GM19023 (cell line): ENCODE results near the gene SRA1.

Experiments
- ATAC-seq: cut with Tn5 transposase; IDR thresholded peaks from one replicate; pipeline ENCODE4 v1.9.1; 2021; ENCODE audit warnings: mild to moderate bottlenecking, moderate library complexity; ENCODE audit not compliant: unreplicated experiment

Gene SRA1

DNA sequence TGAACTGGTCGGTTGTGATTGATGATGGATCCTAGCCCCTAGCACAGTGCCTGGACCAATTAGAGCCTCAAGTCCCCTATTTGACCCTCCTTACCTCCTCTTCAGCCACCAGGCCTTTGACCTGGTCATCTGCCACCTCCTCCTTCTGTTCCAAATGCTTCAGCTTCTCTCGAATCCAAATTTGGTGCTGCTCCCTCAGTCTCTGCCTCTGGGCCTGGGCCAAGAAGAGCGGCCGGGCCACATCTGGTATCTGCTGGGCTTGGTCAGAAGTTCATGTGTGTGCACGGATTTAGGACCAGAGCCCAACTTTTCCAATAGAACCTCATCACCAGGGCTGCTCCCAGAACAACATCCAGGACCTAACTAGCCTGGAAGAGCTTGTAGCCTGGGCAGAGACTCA, 13.8 kb upstream of the SRA1 start:
- ATAC-seq = no peak

DNA sequence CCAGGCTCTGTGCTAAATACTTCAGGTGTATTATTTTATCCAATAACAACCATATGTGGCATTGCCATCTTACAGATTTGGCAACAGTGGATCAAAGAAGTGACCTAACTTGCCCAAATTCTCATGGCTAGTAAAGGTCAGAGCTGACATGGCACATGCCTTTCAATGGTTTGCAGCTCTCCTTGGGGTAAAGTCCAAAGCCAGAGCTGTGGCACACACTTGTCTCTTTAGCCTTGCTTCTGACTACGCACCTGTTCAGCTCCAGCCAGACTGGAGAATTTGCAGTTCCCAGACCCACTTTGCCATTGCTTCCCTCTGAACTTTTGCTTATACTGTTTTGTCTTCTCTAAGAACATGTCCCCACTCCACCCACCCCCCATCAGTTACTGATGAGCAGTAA, 13.2 kb upstream of the SRA1 start:
- ATAC-seq = no peak

DNA sequence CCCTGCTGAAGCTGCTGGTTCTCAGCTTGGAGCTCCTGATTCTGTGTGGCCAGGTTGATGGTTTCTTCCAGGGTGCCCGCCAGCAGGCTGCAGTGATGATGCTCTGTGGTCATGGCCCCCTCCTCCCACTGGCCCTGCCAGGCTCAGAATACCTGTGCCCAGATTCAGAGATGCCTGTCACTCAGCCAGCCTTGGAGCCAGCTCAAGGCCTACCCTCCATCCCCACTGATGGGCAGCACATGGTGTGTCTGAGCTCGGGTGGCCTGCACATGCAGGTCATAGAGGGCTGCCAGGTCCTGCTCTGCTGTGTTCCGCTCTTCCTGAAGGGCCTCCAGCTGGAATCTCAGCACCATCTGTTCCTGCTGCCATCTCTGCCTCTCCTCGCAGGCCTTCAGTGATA, 12.8 kb upstream of the SRA1 start:
- no peak for ATAC-seq

DNA sequence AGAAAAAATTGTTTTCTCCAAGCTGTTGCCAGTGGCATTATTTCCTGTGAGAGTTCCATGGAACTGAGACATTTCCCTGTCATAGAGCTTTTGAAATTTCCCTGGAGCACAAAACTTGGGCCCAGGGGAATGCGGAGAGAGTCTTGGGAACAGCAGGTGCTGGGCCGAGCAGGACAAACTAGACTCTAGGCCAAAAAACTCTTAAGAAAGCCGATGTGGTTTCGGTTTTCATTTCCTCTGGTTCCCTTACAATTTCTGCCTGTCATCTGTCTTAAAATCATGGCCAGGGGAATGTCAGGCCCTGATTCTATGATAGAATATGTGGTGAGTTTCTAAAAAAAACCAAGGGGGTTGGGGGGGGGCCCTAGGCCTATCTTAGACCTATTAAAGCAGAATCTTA, 11.9 kb upstream of the SRA1 start:
- no peak for ATAC-seq

DNA sequence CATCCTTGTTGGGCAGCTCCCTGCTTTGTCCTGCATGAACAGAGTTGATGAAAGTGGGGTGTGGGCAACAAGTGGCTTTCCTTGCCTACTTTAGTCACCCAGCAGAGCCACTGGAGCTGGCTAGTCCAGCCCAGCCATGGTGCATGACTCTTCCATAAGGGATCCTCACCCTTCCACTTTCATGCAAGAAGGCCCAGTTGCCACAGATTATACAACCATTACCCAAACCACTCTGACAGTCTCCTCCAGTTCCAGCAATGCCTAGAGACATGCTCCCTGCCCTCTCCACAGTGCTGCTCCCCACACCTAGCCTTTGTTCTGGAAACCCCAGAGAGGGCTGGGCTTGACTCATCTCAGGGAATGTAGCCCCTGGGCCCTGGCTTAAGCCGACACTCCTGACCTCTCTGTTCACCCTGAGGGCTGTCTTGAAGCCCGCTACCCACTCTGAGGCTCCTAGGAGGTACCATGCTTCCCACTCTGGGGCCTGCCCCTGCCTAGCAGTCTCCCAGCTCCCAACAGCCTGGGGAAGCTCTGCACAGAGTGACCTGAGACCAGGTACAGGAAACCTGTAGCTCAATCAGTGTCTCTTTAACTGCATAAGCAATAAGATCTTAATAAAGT, 11.3 kb upstream of the SRA1 start:
- ATAC-seq = no peak

DNA sequence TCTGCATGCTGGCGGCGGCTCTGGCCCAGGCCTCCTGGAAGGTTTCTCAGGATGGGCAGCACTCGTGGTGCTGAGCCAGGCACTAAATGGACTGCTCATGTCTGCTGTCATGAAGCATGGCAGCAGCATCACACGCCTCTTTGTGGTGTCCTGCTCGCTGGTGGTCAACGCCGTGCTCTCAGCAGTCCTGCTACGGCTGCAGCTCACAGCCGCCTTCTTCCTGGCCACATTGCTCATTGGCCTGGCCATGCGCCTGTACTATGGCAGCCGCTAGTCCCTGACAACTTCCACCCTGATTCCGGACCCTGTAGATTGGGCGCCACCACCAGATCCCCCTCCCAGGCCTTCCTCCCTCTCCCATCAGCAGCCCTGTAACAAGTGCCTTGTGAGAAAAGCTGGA, 10.6 kb upstream of the SRA1 start:
- ATAC-seq = no peak

DNA sequence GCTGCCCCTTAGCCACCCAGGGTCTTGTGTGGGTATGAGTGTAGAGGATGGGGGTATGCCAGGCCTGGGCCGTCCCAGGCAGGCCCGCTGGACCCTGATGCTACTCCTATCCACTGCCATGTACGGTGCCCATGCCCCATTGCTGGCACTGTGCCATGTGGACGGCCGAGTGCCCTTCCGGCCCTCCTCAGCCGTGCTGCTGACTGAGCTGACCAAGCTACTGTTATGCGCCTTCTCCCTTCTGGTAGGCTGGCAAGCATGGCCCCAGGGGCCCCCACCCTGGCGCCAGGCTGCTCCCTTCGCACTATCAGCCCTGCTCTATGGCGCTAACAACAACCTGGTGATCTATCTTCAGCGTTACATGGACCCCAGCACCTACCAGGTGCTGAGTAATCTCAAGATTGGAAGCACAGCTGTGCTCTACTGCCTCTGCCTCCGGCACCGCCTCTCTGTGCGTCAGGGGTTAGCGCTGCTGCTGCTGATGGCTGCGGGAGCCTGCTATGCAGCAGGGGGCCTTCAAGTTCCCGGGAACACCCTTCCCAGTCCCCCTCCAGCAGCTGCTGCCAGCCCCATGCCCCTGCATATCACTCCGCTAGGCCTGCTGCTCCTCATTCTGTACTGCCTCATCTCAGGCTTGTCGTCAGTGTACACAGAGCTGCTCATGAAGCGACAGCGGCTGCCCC, 10.0 kb upstream of the SRA1 start:
- no peak for ATAC-seq

DNA sequence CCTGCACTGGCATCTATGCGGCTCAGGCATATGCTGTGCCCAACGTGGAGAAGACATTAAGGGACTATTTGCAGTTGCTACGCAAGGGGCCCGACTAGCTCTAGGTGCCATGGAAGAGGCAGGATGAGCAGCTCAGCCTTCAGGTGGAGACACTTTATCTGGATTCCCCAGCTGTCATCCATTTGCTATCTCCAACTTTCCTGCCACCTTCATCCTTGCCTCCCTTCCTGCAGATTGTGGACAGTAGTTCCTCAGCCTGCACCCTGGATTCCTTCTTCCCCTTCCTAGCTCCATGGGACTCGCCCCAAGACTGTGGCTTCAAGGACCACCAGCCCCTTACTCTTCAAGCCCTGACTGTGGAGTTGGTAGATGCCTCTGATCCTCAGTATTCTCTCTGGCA, 9.4 kb upstream of the SRA1 start:
- no peak for ATAC-seq

DNA sequence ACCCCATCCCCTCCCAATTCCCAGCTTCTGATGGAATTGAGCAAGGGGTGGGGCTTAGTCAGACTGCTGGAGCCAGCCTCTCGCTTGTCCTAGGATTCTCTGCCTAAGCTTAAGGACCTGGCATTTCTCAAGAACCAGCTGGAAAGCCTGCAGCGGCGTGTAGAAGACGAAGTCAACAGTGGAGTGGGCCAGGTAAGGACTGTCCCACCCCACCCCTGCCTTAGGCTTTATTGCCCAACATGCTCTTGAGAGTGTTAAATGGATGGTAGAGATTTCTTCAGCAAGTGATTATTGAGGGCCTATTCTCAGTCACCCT, 8.5 kb upstream of the SRA1 start:
- ATAC-seq = no peak

DNA sequence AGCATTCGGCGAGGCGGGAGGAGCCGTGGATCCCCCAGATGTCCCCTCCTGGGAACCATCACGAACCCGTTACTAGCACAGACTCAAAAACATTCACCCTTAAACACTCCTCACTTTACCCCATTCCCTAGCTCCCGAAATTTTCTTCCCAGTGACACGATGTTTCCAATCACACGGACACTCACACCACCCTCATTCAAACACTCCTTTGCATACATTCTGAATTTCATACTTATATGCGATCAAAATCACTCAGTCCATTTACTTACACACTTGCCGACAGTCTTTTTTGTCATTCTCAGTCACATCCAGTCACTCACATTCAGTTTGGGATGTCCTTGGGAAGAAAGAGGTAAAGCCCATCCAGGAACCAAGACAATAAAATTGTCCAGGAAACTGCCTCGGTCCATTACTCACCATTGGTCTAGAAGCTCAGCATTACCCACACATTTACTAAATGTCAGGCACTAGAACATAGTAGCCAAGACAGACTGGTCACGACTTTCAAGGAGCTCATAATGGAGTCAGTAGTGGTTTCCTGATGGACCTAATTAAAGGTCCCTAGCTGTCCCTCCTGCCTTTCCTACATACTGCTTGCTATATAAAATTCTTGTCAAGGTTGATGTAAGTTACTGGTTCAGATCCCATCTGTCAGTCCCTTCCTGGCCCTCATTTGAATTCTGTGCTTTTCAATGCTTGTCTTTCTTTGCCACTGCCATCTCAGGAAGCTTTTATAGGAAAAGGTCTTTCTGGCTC, 7.9 kb upstream of the SRA1 start:
- ATAC-seq = no peak

DNA sequence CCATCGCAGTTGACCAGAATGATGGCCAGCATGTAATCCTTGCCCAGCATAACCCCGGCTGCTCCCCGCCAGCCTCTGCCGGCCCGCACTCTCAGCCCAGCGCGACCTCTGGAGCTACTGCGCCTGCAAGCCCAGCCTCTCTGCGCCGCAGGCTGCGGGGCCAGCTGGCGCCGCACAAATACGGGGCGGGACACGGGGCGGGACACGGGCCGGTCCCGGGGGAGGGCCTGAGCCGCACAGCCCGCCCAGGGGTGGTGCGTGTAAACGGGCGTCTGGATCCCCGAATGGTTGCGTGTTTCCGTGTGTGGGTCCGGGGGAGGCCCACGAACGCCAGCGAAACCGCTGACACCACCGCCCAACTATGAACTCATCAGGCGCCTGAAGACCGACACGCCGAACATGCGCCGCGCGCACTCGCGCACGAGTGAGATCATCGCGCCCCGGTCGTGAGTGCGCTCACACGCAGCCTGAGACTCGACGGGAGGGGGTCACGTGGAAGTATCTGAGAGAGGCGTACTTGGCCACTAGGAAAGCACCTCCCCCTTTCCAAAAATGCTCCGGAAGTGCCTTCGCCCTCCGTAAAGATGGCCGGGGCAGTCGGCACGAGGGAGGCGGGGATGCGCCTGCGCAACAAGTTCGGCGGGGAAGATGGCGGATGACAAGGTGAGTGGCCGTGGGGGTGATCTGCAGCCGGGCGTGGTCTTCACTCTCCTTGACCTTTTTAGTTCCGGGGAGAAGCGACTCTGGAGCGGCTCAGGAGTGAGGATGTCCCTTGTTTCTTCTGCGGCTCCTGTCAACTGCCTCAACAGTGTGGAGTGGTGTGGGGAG, 7.1 kb upstream of the SRA1 start, which contains the start of the genes APBB3 and SLC35A4:
TSS of gene APBB3 (minus strand) at position 403 of the 828 bp plus-strand sequence. CDS start at position 50, 353 bp downstream.
TSS of gene SLC35A4 (plus strand) at position 633 of the 828 bp plus-strand sequence. CDS start 2,342 bp downstream, outside the sequence.
- ATAC-seq = peak; percentile 88

DNA sequence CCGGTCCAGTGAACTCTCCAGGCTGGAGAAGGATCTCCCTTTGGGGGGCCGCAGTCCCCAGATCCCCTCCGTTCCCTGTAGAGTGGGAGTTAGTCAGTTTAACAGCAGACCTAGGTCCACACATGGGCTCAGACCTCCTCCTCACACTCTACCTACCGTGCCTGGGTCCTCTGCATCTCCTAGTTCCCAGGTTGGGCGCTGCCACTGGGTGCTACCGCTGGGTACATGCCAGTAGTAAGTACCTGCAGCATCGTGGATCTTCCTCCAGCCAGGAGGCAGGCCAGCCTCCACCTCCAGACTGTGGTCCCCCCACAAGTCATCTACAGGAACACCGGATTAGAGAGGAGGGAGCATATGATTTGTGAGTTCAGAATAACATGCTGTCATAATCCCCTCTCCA, 6.3 kb upstream of the SRA1 start:
- ATAC-seq = no peak

DNA sequence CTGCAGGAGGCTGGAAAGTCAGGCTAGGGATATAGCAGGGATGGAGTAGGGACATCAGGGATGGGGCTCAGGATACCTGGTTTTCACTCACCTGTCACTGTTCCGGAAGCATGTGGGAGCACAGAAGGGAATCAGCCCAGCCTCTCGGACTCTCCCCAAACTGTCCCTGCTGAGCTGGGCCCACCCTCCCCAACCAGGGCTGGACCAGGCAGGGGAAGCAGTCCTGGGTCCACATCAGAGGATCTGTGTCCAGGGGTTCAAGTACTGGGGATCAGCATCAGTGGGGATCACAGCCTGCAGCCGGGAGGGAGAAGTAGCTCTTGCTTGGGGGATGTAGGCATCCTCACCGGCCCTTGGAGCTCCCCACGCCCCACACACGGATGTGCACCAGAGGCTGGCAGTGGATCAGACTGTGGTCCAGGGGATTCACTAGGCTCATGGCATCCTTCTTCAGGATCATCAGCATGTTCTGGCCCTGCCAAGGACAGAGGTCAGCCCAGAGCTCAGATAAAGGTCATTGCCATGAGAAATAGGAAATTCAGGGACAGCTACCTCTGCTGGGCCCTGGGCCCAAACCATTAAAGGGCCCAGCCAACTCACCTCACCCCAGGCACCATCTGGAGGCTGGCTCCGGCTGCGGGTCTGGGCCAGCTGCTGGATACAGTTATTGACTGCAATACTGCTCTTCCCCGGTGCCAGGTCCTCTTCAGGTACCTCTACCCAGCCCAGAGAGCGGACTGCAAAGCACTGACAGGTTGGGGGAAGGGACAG, 4.7 kb upstream of the SRA1 start:
- ATAC-seq = no peak

DNA sequence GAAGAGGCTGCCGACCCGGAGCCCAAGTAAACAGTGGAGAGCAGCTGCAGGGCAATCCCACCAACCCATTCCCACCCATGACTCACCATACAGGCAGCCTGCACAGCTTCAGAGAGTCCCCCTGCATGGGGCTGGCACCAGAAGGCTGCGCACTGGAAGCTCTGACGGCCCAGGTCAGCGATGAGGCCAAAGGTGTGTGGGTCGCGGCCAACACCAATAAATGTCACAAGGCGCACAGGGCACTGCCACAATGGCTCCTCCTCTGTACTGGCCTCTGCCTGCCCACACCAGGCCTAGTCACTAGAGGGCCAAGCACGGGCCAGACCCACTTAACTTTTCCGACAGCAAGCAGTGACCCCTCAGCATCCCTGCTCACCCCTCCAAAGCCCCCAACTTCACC, 3.0 kb upstream of the SRA1 start:
- ATAC-seq = no peak

DNA sequence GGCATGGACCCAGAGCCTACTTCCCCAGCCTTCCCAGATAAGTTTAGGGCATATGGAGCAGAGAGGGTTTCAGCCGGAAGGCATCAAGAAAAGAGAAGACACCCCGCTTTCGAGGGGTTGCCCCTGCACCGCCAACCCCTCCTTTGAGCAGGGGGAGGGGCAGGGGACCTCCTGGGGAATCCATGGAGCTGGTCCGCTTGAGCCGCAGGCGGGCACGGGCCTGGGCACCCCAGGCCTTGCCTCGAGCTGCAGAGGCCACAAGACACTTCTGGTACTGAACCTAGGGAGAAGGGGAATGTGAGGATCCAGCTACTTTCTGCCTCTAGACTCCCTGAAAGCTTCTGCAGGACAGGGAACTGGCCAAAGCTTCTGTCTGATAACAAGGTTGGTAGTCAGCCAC, 1.3 kb upstream of the SRA1 start:
- ATAC-seq = no peak

DNA sequence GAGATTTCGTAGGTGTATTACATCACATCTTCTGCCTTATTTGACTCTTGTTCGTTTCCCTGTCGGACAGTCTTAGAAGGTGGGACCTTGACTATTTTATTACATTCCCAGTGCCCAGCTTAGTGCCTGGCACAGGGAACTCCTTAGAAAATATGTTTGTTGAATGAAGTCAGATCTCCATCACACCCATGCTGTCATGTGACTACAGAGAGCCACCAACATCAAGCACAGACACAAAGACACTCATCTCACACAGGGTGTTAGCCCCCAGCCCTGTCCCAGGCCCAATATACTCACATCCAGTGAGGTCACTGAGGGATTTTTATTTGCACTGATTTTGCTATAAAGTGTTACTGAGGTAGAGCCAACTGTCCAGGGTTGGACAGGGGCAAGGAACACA, 692 bp upstream of the SRA1 start:
- no peak for ATAC-seq

DNA sequence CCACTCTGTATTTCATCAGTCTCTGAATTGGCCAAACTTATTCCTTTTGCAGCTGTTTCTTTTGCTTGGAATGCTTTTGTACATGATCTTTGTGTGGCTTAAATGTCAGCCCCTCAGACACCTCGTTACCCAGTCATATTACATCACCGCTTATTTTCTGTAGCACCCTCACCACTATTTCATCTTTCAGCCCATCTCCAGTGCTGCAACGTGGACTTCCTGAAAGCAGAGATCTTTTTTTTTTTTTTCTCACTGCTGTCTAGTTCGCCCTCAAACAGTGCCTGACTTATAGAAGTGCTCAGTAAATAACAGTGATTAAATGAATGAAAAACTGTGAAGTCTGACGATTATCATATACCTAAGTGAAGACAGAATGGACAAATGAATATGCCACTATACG, 835 bp downstream of the SRA1 start:
- no peak for ATAC-seq

DNA sequence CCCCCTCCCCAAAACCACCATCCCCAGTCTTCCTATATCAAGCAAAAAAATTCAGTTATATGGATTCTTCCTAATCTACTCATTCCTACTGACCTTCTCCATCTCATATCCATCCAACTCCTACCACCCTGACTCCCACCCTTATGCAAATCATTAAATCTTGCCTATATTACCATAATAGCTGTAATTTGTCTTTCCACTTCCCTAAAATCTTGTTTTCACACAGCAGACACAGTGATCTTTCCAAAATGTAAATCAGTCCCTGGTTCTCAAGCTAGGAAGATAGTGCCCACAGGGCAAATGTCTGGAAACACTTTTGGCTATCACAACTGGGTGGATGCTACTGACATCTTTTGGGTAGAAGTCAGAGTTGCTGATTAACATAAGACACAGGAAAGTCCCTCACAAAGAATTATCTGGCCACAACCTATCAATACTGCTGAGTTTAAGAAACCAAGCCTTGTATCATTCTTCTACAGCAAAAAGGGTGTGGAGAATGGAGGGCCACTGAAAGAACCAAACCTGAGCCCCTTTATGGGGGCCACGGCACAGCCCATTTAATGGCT, 1.4 kb downstream of the SRA1 start:
- no peak for ATAC-seq

DNA sequence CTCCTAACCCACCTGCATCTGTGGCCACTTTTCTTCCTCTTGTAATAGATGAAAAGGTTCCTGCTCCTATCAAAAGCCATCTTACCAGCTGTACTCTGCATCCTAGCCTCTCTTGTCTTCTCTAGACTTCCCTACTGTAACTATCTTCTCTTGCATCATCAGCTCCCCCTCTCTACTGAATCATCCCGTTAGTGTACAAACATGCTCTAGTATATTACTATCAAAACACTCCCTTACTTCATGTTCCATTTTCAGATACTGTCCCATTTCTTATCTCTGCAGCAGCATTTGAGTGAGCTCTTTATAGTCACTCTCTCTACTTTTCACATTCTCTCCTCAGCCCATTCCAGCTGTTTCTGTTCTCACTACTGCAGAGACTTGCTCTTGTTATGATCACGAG, 2.8 kb downstream of the SRA1 start:
- no peak for ATAC-seq

DNA sequence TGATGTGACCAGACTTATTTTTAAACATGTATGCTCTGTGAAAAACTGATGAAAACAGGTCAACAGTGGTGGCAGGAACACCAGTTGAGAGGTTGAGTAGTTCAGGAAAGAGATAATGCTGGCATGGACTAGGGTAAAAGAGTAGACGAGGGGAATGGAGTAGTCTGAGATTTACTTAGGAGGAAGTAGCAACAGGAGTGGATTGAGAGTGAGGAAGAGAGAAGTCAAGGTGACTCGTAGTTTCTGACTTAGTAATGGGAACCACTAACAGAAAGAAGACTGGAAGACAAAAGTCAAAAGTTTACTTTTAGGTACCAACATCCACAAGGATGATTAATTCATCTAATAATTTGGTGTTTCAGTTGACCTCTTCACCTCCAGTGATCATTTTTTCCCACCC, 3.6 kb downstream of the SRA1 start:
- ATAC-seq = no peak
